PC-3 (cell line): ENCODE measurements around the gene TSKS.

Experiments
- EZH2 ChIP-seq: fragments of 300-600 bp; sonication (generic); IDR thresholded peaks from one replicate; pipeline ENCODE4 v1.6.1; 2017; ENCODE audit warnings: antibody characterized with exemption, mild to moderate bottlenecking, low read length; ENCODE audit not compliant: unreplicated experiment
- TF ChIP-seq, protein P1 (sequence below): fragments of 300-600 bp; sonication (generic); conservative IDR thresholded peaks from 2 replicates; pipeline ENCODE4 v1.5.1; 2017; ENCODE audit warnings: antibody characterized with exemption, low read depth, mild to moderate bottlenecking, low read length

DNA sequence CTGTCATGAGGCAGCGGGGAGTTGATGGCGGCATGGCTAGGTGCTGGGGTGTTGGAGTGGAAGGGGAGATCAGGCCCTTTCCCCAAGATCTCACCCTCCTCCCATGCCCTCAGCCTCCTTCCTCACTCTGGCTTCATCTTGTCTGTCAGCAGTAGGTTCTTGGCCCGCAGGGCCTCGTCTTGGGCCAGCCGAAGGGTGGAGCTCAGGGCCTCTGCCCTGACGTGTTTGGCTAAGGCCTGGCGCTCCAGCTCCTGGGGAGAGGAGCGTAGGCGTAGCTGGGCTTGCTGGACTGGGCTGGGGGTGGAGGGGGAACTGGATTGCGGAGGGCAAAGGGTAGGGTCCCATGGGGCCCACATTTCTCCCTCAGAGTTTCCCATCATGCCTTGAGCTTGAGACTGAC lies 23.2 kb downstream of the TSKS start:
- TF ChIP-seq, protein P1, sequence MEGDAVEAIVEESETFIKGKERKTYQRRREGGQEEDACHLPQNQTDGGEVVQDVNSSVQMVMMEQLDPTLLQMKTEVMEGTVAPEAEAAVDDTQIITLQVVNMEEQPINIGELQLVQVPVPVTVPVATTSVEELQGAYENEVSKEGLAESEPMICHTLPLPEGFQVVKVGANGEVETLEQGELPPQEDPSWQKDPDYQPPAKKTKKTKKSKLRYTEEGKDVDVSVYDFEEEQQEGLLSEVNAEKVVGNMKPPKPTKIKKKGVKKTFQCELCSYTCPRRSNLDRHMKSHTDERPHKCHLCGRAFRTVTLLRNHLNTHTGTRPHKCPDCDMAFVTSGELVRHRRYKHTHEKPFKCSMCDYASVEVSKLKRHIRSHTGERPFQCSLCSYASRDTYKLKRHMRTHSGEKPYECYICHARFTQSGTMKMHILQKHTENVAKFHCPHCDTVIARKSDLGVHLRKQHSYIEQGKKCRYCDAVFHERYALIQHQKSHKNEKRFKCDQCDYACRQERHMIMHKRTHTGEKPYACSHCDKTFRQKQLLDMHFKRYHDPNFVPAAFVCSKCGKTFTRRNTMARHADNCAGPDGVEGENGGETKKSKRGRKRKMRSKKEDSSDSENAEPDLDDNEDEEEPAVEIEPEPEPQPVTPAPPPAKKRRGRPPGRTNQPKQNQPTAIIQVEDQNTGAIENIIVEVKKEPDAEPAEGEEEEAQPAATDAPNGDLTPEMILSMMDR: no peak
- no peak for TF ChIP-seq EZH2
